ENCODE measurements around the gene AGAP1.

AGAP1 gene

DNA sequence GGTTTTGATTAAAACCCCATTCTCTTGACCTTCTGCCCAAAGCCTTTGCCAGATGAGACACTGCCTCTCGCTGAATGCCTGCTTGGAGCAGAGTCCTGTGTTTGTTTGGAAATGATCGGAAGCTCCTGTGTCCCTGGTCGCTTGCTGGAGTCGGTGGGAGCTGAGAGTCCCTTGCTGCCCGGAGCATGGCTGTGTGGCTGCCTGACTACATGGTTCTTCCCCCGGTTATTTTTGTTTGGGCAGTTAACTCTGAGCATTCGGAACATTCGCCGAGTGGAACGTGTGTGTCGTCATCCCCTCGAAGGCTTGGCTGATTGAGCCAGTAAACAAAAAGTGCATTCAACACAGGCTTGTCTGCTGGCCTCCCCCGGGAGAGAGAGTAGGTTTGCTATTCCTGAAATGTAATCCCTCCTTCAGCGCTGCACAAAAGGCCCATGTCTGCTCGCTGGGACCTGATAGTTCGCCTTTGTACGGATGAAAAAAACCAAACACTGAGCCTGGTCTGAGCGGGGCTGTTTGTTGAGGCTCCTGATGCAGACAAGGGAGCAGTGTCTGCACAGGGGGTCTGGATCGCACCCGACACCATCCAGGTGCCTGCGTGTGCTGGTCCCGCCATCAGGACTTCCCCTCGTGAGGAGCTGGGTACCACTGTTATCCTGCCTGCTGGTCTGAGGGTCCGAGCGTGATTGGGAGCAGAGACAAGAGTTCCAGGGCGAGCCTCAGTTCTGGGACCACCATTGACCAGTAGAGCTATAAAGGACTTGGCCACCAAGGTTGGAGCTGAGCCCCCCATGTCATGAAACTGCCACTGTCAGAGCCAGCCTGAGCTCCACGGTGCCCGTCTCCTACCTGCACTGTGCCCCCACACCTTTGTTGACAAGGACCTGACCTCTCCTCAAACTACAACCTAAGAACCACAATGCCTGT is 83.8 kb downstream of the AGAP1 start:
- in situ Hi-C loops (cut with MboI; ENCODE audit: low pct_unique_long_range_greater_than_20kb, low sequenced_read_pairs) = no loop called here

DNA sequence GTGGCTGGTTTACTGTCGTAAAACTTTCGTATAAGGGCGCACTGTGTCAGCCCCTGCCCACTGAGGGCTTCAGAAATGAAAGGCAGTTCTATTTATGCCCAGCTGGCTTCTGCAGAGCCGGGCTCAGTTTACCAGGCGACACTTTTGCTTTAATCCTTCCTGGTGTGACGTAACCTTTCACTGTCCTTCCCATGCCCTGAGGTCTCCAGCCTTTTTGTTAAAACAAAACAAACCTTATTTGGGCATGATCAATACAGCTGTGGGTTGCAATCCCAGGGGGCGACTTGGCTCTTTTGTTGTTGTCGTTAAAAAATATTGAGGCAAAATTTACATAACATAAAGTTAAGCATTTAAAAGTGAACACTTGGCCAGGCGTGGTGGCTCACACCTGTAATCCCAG is 85.3 kb downstream of the AGAP1 start:
- no peak for DNase-seq
- in situ Hi-C loops (cut with MboI; ENCODE audit: low pct_unique_long_range_greater_than_20kb, low sequenced_read_pairs) = no loop called here

More for the DNA sequence above, 83.8 kb downstream of the AGAP1 start:
- no peak for DNase-seq

DNA sequence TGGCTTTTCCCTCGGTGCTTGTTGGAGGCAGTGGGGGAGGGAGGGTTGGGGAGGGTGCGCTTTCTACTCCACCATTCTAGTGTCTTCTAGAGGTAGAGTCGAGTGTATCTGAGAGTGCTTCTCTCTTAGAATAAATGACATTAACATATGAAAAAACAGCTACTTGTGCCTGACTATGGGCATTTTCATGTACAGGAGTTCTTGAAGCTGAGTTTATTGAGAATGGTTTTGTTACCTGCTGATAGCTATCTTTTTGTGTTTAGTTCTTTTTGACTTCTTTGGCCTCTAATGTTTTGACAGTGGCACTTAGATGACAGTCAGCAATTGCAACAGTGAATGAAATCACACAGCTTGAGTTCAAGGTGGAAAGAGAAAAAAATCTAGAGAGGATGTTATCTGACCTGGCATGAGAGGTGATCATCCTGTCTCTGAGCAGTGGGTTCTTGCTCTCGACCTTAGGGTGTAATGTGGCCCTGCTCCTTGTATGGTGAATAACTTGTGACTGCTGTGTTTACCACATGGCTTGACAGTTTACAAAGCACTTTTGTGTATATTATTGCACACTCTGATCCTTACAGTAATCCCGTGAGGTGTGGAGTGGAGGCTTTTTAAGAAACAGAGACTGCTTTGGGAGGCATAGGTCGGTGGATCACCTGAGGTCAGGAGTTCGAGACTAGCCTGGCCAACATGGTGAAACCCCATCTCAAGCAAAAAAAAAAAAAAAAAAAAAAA is 86.7 kb downstream of the AGAP1 start:
- in situ Hi-C loops (cut with MboI; ENCODE audit: low pct_unique_long_range_greater_than_20kb, low sequenced_read_pairs) = no loop called here
- DNase-seq = no peak

DNA sequence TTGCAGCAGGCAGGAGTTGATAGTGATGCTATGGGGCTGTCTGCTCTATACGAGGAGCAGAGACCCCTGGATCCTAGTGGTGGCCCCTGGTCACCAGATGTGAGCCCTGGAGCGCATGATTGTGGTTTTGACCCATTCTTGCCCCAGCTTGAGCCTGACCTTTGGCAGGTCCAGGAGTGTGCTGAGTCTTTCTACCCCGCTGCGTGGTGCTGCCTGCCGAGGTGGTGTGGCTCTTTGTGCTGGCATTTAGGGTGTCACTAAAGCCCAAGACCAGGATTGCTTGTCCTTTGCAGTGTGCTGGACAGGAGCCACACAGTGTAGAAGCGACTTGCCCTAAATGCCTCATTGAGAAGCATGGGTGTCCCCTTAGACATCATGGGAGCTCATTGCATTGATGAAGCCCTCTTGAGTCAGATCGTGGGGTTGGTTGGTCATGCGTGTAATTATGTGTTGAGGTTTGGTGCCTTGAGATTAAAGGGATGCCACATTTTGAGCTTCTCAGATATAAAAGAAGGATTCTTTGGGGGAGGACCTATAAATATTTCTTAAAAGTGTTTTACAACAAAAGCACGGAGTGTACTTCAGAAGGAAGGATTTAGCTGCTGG is 88.3 kb downstream of the AGAP1 start:
- in situ Hi-C loops (cut with MboI; ENCODE audit: low pct_unique_long_range_greater_than_20kb, low sequenced_read_pairs) = no loop called here
- no peak for DNase-seq

DNA sequence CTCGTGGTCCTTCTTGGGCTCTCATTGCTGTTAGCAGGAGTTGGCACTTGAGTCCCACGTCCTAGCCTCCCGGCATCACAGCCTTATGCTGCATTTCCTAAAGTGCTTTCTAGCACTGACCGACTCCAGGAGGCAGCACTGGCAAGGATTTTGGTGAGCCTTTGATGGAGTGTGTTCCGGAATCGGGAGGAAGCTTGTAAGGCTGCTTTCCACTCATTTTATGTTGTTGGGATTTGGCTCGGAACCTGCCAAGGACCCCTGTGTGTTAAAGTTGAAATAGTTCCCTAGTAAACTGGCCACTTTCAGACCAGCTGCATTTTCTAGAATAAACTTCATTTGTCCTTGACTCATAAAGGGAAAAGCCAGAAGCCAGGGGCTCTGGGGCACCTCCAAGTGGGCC is 88.9 kb downstream of the AGAP1 start:
- in situ Hi-C loops (cut with MboI; ENCODE audit: low pct_unique_long_range_greater_than_20kb, low sequenced_read_pairs) = no loop called here
- no peak for DNase-seq

DNA sequence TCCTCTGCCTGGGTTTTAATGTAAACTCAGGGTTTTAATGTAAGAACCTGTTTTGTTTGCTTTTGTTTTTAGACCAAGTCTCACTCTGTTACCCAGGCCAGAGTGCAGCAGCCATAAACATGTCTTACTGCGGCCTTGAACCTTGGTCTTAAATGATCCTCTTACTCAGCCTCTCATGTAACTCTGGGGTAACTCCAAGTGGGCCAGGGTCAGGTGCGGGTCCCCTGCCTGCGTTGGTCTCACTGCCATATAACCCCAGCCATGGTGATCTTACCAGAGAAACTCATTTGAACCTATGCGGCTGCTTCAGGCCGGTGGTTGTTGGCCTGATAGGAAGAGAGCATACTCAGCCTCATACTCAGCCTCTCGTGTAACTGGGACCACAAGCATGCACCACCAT is 89.3 kb downstream of the AGAP1 start:
- in situ Hi-C loops (cut with MboI; ENCODE audit: low pct_unique_long_range_greater_than_20kb, low sequenced_read_pairs) = no loop called here
- DNase-seq = no peak

DNA sequence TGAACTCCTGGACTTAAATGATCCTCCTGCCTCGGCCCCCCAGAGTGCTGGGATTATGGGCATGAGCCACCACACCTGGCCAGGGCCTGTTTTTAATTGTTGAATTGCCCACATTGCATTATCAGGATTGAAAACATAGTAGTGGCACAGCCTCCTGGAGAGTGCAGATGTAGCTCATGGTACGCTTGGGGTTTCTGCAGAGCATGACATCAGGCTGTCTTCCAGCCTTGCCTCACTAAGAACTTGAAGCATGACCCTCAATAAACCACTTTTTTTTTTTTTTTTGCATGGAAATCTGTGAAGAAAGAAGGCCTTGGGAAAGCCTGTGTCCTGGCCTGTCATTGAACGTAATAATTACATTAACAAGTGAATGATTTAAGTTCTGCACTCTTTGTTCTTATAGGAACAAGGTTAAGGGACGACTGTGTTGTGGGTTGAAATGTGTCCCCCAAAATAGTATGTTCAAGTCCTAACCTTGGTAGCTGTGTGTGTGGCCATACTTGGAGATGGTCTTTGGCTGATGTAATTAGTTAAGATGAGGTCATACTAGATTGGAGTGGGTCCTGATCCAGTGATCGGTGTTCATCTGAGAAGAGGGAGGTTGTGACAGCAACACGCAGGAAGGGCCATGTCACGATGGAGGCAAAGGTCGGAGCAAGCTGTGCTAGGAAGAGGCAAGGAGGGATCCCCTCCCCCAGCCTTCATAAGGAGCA is 90.2 kb downstream of the AGAP1 start:
- in situ Hi-C loops (cut with MboI; ENCODE audit: low pct_unique_long_range_greater_than_20kb, low sequenced_read_pairs) = no loop called here
- DNase-seq = no peak

DNA sequence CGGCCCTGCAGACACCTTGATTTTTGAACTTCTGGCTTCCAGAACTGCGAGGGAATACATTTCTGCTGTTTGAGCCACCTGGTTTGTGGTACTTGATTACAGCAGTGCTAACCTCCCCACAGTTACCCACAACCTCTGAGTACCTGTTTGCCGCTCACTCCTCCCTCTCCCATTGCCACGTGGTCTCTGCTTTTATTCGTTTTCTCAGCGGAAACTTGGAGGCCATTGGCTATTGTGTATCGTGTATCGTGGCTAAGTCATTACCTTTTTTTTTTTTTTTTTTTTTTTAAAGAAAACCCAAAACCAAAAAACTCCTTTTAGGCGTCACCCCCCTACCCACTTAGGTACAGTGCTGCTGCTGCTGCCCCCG is 90.8 kb downstream of the AGAP1 start:
- in situ Hi-C loops (cut with MboI; ENCODE audit: low pct_unique_long_range_greater_than_20kb, low sequenced_read_pairs) = no loop called here
- DNase-seq = no peak

DNA sequence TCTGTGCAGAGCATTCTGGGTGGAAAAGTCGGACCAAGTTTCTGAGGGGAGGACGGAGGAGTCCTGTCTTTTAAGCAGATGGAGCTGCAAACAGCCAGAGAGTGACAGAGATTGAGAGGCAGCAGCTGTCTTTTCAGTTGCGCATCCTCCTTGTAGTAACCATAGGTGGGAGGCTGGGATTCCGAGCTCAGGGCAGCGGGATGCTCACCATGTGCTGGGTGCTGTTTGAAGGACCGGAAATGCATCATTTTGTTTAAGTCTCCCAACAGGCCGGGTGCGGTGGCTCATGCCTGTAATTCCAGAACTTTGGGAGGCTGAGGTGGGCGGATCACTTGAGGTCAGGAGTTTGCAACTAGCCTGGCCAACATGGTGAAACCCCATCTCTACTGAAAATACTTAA is 93.4 kb downstream of the AGAP1 start:
- DNase-seq = no peak
- in situ Hi-C loops (cut with MboI; ENCODE audit: low pct_unique_long_range_greater_than_20kb, low sequenced_read_pairs) = no loop called here

DNA sequence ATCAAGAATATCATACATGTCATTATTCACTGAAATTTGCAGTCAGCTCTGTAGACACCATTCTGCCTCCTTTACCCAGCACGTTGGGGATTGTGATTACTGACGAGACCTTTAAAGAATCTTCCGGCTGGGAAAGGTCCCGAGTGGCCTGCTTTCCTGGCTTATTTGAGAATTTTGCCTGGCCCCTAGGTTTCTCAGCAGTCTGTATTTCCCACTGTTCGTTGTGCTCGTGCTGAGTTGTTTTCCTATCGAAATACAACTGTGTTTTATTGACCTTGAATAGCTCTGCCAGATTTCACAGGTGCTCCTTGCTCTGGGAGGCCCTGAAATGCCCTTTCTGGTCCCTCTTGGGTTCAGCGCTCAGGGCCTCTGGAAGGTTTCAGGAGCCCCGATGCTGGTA is 94.9 kb downstream of the AGAP1 start:
- in situ Hi-C loops (cut with MboI; ENCODE audit: low pct_unique_long_range_greater_than_20kb, low sequenced_read_pairs) = no loop called here
- no peak for DNase-seq

DNA sequence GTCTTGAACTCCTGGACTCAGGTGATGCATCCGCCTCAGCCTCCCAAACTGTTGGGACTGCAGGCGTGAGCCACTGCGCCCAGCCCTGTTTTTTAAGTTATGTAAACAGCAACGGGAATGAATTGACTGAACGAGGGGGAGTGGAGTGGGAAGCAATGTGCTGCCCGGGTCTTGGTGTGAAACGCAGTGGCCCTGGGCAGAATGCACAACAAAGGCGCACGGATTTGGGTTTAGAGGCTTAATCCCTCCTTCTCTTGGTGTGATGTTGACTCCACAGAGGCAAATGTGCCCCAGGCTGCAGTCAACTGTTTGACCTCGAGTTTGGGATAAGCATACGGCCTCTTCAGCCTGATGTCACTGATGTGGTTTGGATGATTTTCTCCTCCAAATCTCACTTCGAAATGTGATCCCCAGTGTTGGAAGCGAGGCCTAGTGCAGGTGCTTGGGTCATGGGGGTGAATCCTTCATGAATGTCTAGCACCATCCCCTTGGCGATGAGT is 97.4 kb downstream of the AGAP1 start:
- in situ Hi-C loops (cut with MboI; ENCODE audit: low pct_unique_long_range_greater_than_20kb, low sequenced_read_pairs) = no loop called here
- no peak for DNase-seq

DNA sequence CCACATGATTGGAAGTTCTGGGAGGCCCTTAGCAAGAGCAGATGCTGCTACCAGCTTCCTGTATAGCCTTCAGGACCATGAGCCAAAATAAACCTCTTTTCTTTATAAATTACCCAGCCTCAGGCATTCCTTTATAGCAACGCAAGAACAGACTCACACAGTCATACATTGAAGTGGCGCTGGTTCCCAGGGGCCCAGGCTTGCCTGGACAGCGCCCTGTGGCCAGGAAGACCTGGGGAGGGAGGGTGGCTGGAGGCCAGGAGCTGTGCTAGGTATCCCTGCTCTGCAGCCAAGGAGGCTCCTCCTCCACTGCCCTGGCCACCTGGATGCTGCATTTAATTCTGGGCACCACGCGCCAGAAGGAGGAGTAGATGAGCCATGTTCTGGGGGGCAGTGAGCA is 98.1 kb downstream of the AGAP1 start:
- no peak for DNase-seq
- in situ Hi-C loops (cut with MboI; ENCODE audit: low pct_unique_long_range_greater_than_20kb, low sequenced_read_pairs) = no loop called here

DNA sequence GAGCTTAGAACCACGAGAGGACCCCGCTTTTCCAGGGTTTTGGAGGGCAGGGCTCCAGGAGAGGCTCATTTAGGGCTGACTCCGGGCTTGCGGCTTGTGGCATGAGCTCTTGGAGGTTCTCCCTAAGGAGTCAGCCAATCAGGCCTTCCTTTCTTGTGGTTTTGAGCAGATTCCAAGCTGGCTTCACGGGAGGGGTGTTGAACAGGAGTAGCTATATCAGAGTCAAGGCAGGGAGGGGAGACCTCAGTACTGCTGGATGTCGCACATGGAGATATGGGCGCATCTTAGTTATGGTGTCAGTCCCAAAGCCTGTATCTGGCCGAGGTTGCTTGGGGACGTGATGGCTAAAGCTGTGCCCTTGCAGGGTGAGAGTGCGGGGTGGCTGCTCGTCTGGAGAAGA is 98.6 kb downstream of the AGAP1 start:
- DNase-seq = no peak

DNA sequence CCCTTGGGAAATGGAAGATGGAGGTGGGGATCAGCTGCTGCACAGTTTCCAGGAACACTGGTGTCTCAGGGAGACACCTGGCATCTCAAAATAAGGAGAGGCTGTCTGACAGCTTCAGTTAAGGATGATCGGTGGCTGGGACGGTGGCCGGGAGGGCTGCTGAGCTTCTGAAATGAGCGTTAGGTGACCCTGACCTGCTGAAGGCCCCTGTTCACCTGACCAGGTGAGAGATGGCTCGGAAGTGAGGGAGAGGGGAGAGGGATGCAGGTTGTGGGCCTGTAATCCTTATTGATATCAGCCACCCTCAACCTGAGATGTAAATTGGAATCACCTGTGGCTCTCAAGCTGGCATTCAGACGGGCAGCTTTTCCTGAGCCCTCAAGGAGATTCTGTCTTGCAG is 99.0 kb downstream of the AGAP1 start:
- in situ Hi-C loops (cut with MboI; ENCODE audit: low pct_unique_long_range_greater_than_20kb, low sequenced_read_pairs) = no loop called here
- no peak for DNase-seq

More for the DNA sequence above, 98.6 kb downstream of the AGAP1 start:
- in situ Hi-C loops (cut with MboI; ENCODE audit: low pct_unique_long_range_greater_than_20kb, low sequenced_read_pairs) = no loop called here

DNA sequence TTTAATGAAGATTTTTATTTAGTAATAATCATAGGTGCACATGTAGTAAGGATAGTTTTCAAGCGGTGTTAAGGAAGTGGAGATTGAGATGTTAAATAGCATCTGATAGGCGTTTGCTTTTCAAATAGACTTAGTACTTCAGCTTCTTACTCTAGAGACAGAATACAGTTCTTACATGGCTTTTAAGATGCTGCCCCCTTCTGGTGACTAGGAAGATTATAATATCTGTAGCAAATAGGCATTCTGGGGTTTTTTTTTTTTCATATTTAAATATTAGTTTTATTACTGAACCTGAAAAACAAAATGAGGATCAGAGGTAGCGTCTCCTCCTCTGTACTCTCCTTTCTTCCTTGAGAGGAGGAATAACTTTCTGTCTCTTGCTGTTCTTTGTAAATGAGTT is 100.2 kb downstream of the AGAP1 start:
- in situ Hi-C loops (cut with MboI; ENCODE audit: low pct_unique_long_range_greater_than_20kb, low sequenced_read_pairs) = no loop called here
- DNase-seq = peak; percentile 46

DNA sequence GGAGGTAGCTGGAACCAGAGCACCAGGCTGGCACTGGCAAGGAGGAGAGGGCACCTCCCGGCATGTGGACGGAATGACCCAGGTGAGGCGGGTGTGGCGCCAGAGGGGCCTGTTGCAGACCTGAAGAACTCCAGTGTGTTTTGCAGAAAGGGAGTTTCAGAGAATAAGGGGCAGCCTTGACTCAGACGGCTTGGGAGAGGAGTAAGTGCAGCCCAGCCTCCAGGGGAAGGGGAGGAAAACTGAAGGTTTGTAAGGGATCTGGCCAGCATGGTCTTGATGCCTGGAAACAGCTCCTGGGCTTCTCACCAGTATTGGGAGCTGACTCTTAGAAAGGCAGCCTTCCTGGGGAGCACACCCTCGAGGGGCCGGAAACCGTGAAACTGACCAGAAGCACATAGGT is 101.1 kb downstream of the AGAP1 start:
- in situ Hi-C loops (cut with MboI; ENCODE audit: low pct_unique_long_range_greater_than_20kb, low sequenced_read_pairs) = no loop called here
- no peak for DNase-seq

DNA sequence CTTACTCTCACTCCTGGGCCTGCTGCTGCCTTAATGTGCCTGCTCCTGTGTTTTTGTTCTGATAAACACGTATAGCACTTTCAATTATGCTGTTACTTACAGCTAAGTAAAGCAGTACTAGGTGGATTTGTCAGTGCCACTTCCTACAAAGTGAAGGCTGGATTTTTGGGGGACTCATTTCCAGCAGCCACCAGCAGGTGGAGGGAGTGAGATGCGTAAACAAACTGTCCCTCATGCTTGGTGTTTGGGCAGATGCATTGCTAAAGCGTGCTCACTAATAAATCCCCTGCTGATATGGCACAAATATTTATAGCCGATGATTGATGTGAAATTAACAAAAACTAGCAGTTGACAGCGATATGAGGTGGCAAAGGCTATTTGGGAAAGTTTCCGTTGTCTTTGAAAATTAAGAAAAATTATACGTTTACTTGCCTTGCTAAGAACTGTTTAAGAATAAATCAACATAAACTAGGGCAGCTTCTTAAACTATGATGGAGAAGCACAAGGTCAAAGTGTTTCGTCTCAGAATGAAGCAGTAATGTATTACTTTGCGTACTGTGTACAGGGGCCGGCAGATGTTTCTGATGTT is 101.7 kb downstream of the AGAP1 start:
- DNase-seq = peak; percentile 81
- in situ Hi-C loops (cut with MboI; ENCODE audit: low pct_unique_long_range_greater_than_20kb, low sequenced_read_pairs) = no loop called here

DNA sequence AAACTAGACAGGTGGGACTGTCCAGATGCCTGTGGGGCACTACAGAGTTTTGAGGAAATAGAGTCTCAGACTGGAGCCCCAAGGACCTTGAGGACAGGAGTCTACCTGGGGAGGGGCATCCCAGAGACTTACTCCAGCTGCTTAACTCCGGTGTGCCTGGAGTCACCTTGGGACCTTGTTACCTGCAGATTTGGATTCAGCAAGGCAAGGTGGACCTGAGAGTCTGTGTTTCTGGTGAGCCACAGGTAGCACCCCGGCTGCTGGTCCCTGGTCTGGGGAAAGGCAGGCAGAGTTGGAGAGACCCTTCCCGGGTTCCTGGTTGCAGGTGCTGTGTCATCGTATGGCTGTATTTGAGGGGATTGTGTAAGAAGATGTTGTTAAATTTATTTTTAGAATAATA is 102.4 kb downstream of the AGAP1 start:
- no peak for DNase-seq
- in situ Hi-C loops (cut with MboI; ENCODE audit: low pct_unique_long_range_greater_than_20kb, low sequenced_read_pairs) = no loop called here

DNA sequence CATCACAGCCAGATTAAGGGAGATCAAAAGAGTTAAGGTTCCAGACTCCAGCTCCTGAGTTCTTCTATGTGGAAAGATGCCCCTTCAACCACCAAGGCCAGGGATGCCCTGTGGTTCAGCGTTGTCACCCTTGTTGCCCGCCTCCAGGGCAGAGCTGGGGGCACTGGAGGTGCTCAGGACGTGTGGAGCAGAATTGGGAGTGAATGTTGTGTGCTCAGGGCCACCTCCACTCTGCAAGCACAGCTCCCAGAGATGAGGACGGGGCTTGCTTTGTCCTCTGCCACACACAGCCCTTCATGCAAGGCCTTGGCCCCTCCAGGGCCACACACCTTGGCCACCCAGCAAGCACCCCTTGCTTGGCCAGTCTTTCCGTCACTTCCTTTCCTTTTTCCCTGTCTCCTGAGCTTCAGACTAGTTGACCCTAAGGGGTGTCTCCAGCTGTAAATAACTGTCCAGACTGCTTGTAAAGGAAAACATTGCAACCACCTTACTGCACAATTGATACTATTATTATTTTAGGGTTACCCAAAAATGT is 103.3 kb downstream of the AGAP1 start:
- DNase-seq = no peak
- in situ Hi-C loops (cut with MboI; ENCODE audit: low pct_unique_long_range_greater_than_20kb, low sequenced_read_pairs) = no loop called here

Measured in KBM-7 (cell line).